B cell (primary cell): Measurements from ENCODE around the gene SLC19A1. TPM values are rescaled to one million over a fixed set of nuclear protein-coding genes. Genes with fewer than 3 reads are reported as not detected.

Experiments used
- ATAC-seq: fragments of 200-7000 bp; cut with Tn5 transposase; one replicate; pipeline ENCODE4 v1.10.0; 2021; ENCODE audit warnings: low read depth, mild to moderate bottlenecking, moderate number of reproducible peaks, moderate library complexity
- CTCF ChIA-PET: fragments of 350-600 bp; sonication (Branson Sonifier 250); formaldehyde crosslinking; loops from one replicate; lab custom pipeline; 2021; ENCODE audit warnings: antibody characterized with exemption, inconsistent platforms; lab: Charles Lee
- POLR2A ChIA-PET: fragments of 350-600 bp; sonication (Branson Sonifier 250); formaldehyde crosslinking; loops from one replicate; lab custom pipeline; 2021; ENCODE audit warnings: antibody characterized with exemption; lab: Charles Lee
- DNase-seq: peaks from one replicate; pipeline ENCODE4 v3.0.0; 2013
- H2AFZ ChIP-seq: 2 replicates; pipeline ENCODE4 v1.6.1; 2012; ENCODE audit warnings: mild to moderate bottlenecking, low read depth, low read length; ENCODE audit not compliant: insufficient read depth, poor library complexity, severe bottlenecking
- H3K27ac ChIP-seq, 2 donors: 1 replicate in 1 of 2; 2 replicates in 1 of 2; pipeline ENCODE4 v1.5.1; 2012 to 2013; ENCODE audit warnings: low read length in 2 of 2, mild to moderate bottlenecking in 2 of 2, moderate library complexity in 1 of 2
- H3K27me3 ChIP-seq, 4 experiments: fragments of 200-600 bp in 1 of 4; sonication (generic) in 1 of 4; replicated peaks in 1 of 4; 1 replicate in 2 of 4; 2 replicates in 2 of 4; pipeline versions ENCODE4 v1.6.1 to v1.7.0; 2013 to 2016; ENCODE audit warnings: low read length in 3 of 4, mild to moderate bottlenecking in 2 of 4, mixed read lengths in 1 of 4, moderate library complexity in 1 of 4; ENCODE audit not compliant: insufficient read depth in 4 of 4, control insufficient read depth in 3 of 4; ENCODE audit errors: control extremely low read depth in 1 of 4
- H3K36me3 ChIP-seq, 2 experiments: replicated peaks in 1 of 2; 1 replicate in 1 of 2; 2 replicates in 1 of 2; pipeline versions ENCODE4 v1.6.1 to v1.7.1; 2013; ENCODE audit warnings: low read length in 1 of 2; ENCODE audit not compliant: insufficient read depth in 2 of 2, control insufficient read depth in 1 of 2; ENCODE audit errors: control extremely low read depth in 1 of 2, extremely low read depth in 1 of 2
- H3K4me1 ChIP-seq, 2 donors: fragments of 200-600 bp in 1 of 2; sonication (generic) in 1 of 2; 1 replicate in 1 of 2; 2 replicates in 1 of 2; pipeline versions ENCODE4 v1.5.1 to v1.6.1; 2013 to 2017; ENCODE audit warnings: low read length in 2 of 2; ENCODE audit not compliant: control insufficient read depth in 2 of 2, insufficient read depth in 2 of 2
- H3K4me2 ChIP-seq: replicated peaks from 2 replicates; pipeline ENCODE3; 2012; ENCODE audit warnings: mild to moderate bottlenecking, low read depth, low read length; ENCODE audit not compliant: poor library complexity, severe bottlenecking
- H3K4me3 ChIP-seq, 5 experiments: fragments of 200-600 bp in 1 of 5; sonication (generic) in 1 of 5; 1 replicate in 3 of 5; 2 replicates in 2 of 5; pipeline versions ENCODE4 v1.5.1 to v1.7.0; 2011 to 2016; ENCODE audit warnings: low read length in 4 of 5, mild to moderate bottlenecking in 4 of 5, low read depth in 2 of 5, control low read depth in 1 of 5, moderate library complexity in 1 of 5; ENCODE audit not compliant: insufficient read depth in 1 of 5; ENCODE audit errors: control extremely low read depth in 1 of 5, extremely low read depth in 1 of 5
- H3K79me2 ChIP-seq: fragments of 200-600 bp; sonication (generic); one replicate; pipeline ENCODE4 v1.6.0; 2016; ENCODE audit warnings: low read length; ENCODE audit not compliant: control insufficient read depth, insufficient read depth
- H3K9ac ChIP-seq: fragments of 200-600 bp; sonication (generic); 2 replicates; pipeline ENCODE4 v1.6.1; 2017; ENCODE audit warnings: mild to moderate bottlenecking, low read length, moderate library complexity
- H3K9me3 ChIP-seq, 3 donors: one replicate each; pipeline versions ENCODE4 v1.6.1 to v1.7.1; 2013; ENCODE audit warnings: low read length in 2 of 3; ENCODE audit not compliant: control insufficient read depth in 2 of 3, insufficient read depth in 1 of 3; ENCODE audit errors: control extremely low read depth in 1 of 3
- H4K20me1 ChIP-seq: 2 replicates; pipeline ENCODE4 v1.6.0; 2012; ENCODE audit warnings: mild to moderate bottlenecking, low read length; ENCODE audit not compliant: insufficient read depth, control insufficient read depth, poor library complexity, severe bottlenecking
- H3K27ac Mint-ChIP-seq: one replicate; pipeline ENCODE4 v1.8.0; 2021; ENCODE audit warnings: mixed read lengths
- H3K27me3 Mint-ChIP-seq: one replicate; pipeline ENCODE4 v1.8.0; 2021; ENCODE audit warnings: mixed read lengths
- H3K4me1 Mint-ChIP-seq: one replicate; pipeline ENCODE4 v1.8.0; 2021; ENCODE audit warnings: mixed read lengths
- H3K4me3 Mint-ChIP-seq: one replicate; pipeline ENCODE4 v1.8.0; 2021; ENCODE audit warnings: mixed read lengths
- H3K9me3 Mint-ChIP-seq: one replicate; pipeline ENCODE4 v1.8.0; 2022; ENCODE audit warnings: mixed read lengths; ENCODE audit not compliant: insufficient read depth
- EZH2 ChIP-seq: IDR thresholded peaks from 2 replicates; pipeline ENCODE4 v1.6.1; 2012; ENCODE audit warnings: borderline replicate concordance, low read depth, mild to moderate bottlenecking, moderate library complexity, low read length; ENCODE audit not compliant: insufficient read depth, poor library complexity, severe bottlenecking
- WGBS: methylation state at CpG from one replicate; pipeline ENCODE4 v1.1.5; 2013; ENCODE audit warnings: missing lambda C conversion rate; ENCODE audit not compliant: insufficient coverage; 5-methylcytosine and 5-hydroxymethylcytosine counted together
- intact Hi-C: fragments of 100-400 bp; cut with micrococcal nuclease; formaldehyde crosslinking; loops from one replicate; pipeline ENCODE4 v1.10.0; 2022
- polyA plus RNA-seq: library from polyadenylated mRNA; depleted of rRNA; stranded (reverse); fragments of >200 nt; gene quantifications from 2 replicates; pipeline ENCODE4 v1.2.3, GENCODE V29; 2012
- total RNA-seq, 2 donors: library from RNA; stranded (reverse); fragments of 120-200 nt in 1 of 2; gene quantifications; 1 replicate in 1 of 2; 2 replicates in 1 of 2; pipeline versions ENCODE4 v1.2.3 to v1.2.4, GENCODE V29; 2013 to 2022
- TF ChIP-seq, protein P1 (sequence below): fragments of 200-600 bp; IDR thresholded peaks from one replicate; pipeline ENCODE4 v1.8.0; 2022; ENCODE audit warnings: antibody characterized with exemption, mild to moderate bottlenecking

The SLC19A1 gene
- total and polyA plus RNA-seq, 2 donors (not counting 1 experiment from before 2014, with no cell fraction given) = 8.7 to 10.1 TPM

GRCh38 chr21:45534636-45535331 lies 7.5 kb downstream of the SLC19A1 start:
- TF ChIP-seq, protein P1, sequence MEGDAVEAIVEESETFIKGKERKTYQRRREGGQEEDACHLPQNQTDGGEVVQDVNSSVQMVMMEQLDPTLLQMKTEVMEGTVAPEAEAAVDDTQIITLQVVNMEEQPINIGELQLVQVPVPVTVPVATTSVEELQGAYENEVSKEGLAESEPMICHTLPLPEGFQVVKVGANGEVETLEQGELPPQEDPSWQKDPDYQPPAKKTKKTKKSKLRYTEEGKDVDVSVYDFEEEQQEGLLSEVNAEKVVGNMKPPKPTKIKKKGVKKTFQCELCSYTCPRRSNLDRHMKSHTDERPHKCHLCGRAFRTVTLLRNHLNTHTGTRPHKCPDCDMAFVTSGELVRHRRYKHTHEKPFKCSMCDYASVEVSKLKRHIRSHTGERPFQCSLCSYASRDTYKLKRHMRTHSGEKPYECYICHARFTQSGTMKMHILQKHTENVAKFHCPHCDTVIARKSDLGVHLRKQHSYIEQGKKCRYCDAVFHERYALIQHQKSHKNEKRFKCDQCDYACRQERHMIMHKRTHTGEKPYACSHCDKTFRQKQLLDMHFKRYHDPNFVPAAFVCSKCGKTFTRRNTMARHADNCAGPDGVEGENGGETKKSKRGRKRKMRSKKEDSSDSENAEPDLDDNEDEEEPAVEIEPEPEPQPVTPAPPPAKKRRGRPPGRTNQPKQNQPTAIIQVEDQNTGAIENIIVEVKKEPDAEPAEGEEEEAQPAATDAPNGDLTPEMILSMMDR = no peak
- no peak for TF ChIP-seq EZH2
- CTCF ChIA-PET = no interaction called here

DNA sequence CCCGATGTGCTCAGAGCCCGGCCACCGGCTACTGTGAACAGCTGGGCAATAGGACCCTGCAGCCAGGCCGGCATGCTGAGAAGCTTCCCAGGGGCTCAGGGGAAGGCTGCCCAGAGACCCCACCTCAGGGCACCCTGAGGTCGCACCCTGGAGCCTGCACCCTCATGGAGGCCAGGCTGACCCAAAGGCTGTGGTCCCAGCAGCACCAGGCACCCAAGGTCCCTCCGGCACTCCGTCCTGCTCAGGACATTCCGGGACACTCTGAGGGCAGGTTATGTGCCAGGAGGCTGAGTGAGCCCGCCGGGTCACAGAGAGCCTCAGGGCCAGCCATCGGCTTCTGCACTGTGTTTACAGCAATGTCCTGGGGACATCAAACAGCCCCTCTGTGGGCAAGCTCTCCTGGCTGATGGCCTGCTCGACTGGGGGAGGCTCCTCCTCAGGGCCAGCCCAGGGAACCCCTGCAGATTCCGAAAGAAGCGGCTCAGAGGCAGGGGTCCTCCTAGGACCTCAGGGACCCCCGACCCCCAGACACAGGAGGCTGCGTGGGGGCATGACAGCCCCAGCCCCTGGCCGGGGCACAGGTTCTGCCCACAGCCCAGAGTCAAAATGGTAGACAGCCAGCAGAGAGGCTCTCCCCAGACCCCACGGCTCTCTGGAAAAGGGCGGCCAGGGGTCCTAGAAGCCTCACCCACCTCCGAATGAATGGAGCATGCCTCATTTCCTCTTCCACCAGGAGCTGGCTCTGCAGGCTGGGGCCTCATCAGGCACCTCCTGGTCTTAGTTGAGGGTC lies 8.2 kb downstream of the SLC19A1 start:
- DNase-seq (no peak), ATAC-seq (no peak)
- Histone ChIP-seq H3K9ac (no peak overlapping the region), H3K27me3 (no peaks in the 10 kb centered on the region), H3K4me3 (no peak overlapping the region), H3K4me2 (no peak overlapping the region), H3K36me3 (peaks cover 3% of the 10 kb centered on the region in 2 experiments), H3K27ac (no peak overlapping the region), H3K79me2 (no peaks in the 10 kb centered on the region), H2AFZ (no peak overlapping the region), H3K4me1 (peaks cover 12 to 20% of the 10 kb centered on the region in 2 donors), H4K20me1 (no peaks in the 10 kb centered on the region), H3K9me3 (peaks cover 0 to 4% (median 0%) of the 10 kb centered on the region in 3 donors)
- TF ChIP-seq, protein P1 = no peak
- TF ChIP-seq EZH2 = no peak
- H3K4me1 Mint-ChIP-seq = peaks cover 14% of the 10 kb centered on the region
- WGBS = 97% methylated on average over 20 of the region's 20 CpGs
- ChIA-PET CTCF (no interaction called here), POLR2A (no interaction called here)
- no peaks in the 10 kb centered on the region for H3K27me3 Mint-ChIP-seq
- no peaks in the 10 kb centered on the region for H3K9me3 Mint-ChIP-seq
- intact Hi-C loops = no loop called here
- H3K27ac Mint-ChIP-seq = no peak overlapping the region
- H3K4me3 Mint-ChIP-seq = no peak overlapping the region

More at GRCh38 chr21:45534636-45535331, 7.5 kb downstream of the SLC19A1 start:
- H3K4me3 ChIP-seq = no peak overlapping the region
- Mint-ChIP-seq H3K27me3 (no peaks in the 10 kb centered on the region), H3K4me1 (peaks cover 16% of the 10 kb centered on the region), H3K27ac (no peak overlapping the region), H3K9me3 (no peaks in the 10 kb centered on the region), H3K4me3 (no peak overlapping the region)
- H3K9ac ChIP-seq = no peak overlapping the region
- peaks cover 12 to 20% of the 10 kb centered on the region in 2 donors for H3K4me1 ChIP-seq
- no peak for DNase-seq
- H2AFZ ChIP-seq = no peak overlapping the region
- H3K9me3 ChIP-seq = peaks cover 0 to 4% (median 0%) of the 10 kb centered on the region in 3 donors
- H3K4me2 ChIP-seq = no peak overlapping the region
- H3K27ac ChIP-seq = no peak overlapping the region
- no peak for ATAC-seq
- POLR2A ChIA-PET = no interaction called here
- intact Hi-C loops = no loop called here
- H3K79me2 ChIP-seq = no peaks in the 10 kb centered on the region
- H3K36me3 ChIP-seq = peaks cover 2 to 3% of the 10 kb centered on the region in 2 experiments
- H3K27me3 ChIP-seq = no peaks in the 10 kb centered on the region
- WGBS = 90% methylated on average over 28 of the region's 28 CpGs
- H4K20me1 ChIP-seq = no peaks in the 10 kb centered on the region
